ENCODE results near the gene IGF2BP3.
"Not testable (repeated sequence)": the region's sequence is repeated elsewhere in the genome, so short reads cannot be mapped to it uniquely, and the experiment has no call there.

The IGF2BP3 gene

DNA sequence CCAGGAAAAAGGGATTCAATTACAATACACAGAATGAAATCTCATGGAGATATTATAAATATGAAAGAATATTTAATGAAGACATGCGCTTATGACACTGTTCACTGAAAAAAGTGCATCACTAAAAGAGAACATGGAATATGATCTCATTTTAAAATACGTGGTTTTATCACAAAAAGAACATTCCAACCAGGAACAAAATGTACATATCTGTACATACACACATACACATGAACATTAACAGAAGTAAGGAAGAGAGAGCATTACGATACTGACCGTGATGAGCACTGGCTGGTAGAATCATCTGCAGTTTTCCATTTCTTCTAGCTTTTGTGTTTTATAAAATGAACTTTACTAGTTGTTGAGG lies 39.4 kb downstream of the IGF2BP3 start:
- Histone ChIP-seq H3K27ac (ENCODE audit: insufficient read depth, low read length, poor library complexity, severe bottlenecking) (no peak overlapping the region), H3K4me3 (ENCODE audit: insufficient read depth, low read depth, low read length, poor library complexity, severe bottlenecking) (no peak overlapping the region), H3K36me3 (ENCODE audit: control insufficient read depth, insufficient read depth, low read length) (no peaks in the 10 kb centered on the region), H3K9me3 (ENCODE audit: control insufficient read depth, low read length) (no peaks in the 10 kb centered on the region), H3K4me1 (ENCODE audit: control insufficient read depth, insufficient read depth, low read length, poor library complexity, severe bottlenecking) (no peaks in the 10 kb centered on the region), H3K27me3 (replicated peaks; ENCODE audit: control insufficient read depth, insufficient read depth, low read length, poor library complexity, severe bottlenecking) (peaks cover 6% of the 10 kb centered on the region)
- no peak for DNase-seq

DNA sequence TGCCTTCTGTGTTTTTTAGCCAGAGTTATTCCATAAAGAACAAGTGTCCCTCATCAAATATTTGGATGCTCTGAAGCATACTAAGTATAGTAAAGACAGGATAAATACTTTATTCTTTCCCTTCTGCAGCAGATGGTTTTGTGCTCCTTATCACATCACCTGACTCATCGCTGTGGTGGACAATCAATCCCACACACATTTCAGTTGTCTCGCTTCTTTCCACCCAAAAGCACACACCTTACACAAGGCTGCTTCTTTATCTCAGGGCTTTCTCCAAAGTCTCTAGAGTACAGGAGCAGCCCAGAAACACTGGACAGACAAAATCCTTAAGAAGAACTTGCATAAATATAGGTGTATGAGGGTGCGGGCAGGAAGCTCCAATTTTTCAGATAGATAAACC lies 43.4 kb downstream of the IGF2BP3 start:
- Histone ChIP-seq H3K4me1 (ENCODE audit: control insufficient read depth, insufficient read depth, low read length, poor library complexity, severe bottlenecking) (no peaks in the 10 kb centered on the region), H3K4me3 (ENCODE audit: insufficient read depth, low read depth, low read length, poor library complexity, severe bottlenecking) (no peak overlapping the region), H3K9me3 (ENCODE audit: control insufficient read depth, low read length) (no peaks in the 10 kb centered on the region), H3K36me3 (ENCODE audit: control insufficient read depth, insufficient read depth, low read length) (no peaks in the 10 kb centered on the region), H3K27me3 (replicated peaks; ENCODE audit: control insufficient read depth, insufficient read depth, low read length, poor library complexity, severe bottlenecking) (peaks cover 6% of the 10 kb centered on the region), H3K27ac (ENCODE audit: insufficient read depth, low read length, poor library complexity, severe bottlenecking) (no peak overlapping the region)
- no peak for DNase-seq

DNA sequence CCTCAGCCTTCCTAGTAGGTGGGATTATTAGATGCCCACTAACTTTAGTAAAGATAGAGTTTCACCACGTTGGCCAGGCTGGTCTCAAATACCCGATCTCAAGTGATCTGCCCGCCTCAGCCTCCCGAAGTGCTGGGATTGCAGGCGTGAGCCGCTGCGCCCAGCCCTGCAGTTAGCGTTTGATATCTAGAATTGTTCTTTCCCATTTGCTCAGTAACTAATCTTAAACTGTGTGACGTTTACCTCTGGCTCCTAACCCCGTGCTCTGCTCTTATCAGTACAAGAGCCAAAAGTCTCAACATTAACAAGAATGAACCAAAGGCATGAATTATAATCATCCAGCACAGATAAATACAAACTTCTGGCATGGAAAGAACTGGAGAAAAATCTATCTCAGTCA lies 47.4 kb downstream of the IGF2BP3 start:
- Histone ChIP-seq H3K27me3 (replicated peaks; ENCODE audit: control insufficient read depth, insufficient read depth, low read length, poor library complexity, severe bottlenecking) (no peaks in the 10 kb centered on the region), H3K36me3 (ENCODE audit: control insufficient read depth, insufficient read depth, low read length) (no peaks in the 10 kb centered on the region), H3K9me3 (ENCODE audit: control insufficient read depth, low read length) (no peaks in the 10 kb centered on the region), H3K4me1 (ENCODE audit: control insufficient read depth, insufficient read depth, low read length, poor library complexity, severe bottlenecking) (no peaks in the 10 kb centered on the region), H3K27ac (ENCODE audit: insufficient read depth, low read length, poor library complexity, severe bottlenecking) (no peak overlapping the region), H3K4me3 (ENCODE audit: insufficient read depth, low read depth, low read length, poor library complexity, severe bottlenecking) (no peak overlapping the region)
- DNase-seq: no peak

- H3K9me3 ChIP-seq (ENCODE audit: control insufficient read depth, low read length): no peaks in the 10 kb centered on the region
- DNase-seq: no peak
- H3K4me3 ChIP-seq (ENCODE audit: insufficient read depth, low read depth, low read length, poor library complexity, severe bottlenecking): no peak overlapping the region
- H3K36me3 ChIP-seq (ENCODE audit: control insufficient read depth, insufficient read depth, low read length): no peaks in the 10 kb centered on the region
- no peaks in the 10 kb centered on the region for H3K4me1 ChIP-seq (ENCODE audit: control insufficient read depth, insufficient read depth, low read length, poor library complexity, severe bottlenecking)
- no peak overlapping the region for H3K27ac ChIP-seq (ENCODE audit: insufficient read depth, low read length, poor library complexity, severe bottlenecking)
- no peaks in the 10 kb centered on the region for H3K27me3 ChIP-seq (replicated peaks; ENCODE audit: control insufficient read depth, insufficient read depth, low read length, poor library complexity, severe bottlenecking)
Measured at GRCh38 chr7:23422384-23422783, 47.9 kb downstream of the IGF2BP3 start.

GRCh38 chr7:23419845-23420244 lies 50.4 kb downstream of the IGF2BP3 start:
- H3K27me3 ChIP-seq (replicated peaks; ENCODE audit: control insufficient read depth, insufficient read depth, low read length, poor library complexity, severe bottlenecking): no peaks in the 10 kb centered on the region
- no peaks in the 10 kb centered on the region for H3K4me1 ChIP-seq (ENCODE audit: control insufficient read depth, insufficient read depth, low read length, poor library complexity, severe bottlenecking)
- no peak overlapping the region for H3K4me3 ChIP-seq (ENCODE audit: insufficient read depth, low read depth, low read length, poor library complexity, severe bottlenecking)
- H3K9me3 ChIP-seq (ENCODE audit: control insufficient read depth, low read length): no peaks in the 10 kb centered on the region
- no peak for DNase-seq
- H3K27ac ChIP-seq (ENCODE audit: insufficient read depth, low read length, poor library complexity, severe bottlenecking): no peak overlapping the region
- H3K36me3 ChIP-seq (ENCODE audit: control insufficient read depth, insufficient read depth, low read length): no peaks in the 10 kb centered on the region

- Histone ChIP-seq H3K27ac (ENCODE audit: insufficient read depth, low read length, poor library complexity, severe bottlenecking) (no peak overlapping the region), H3K4me3 (ENCODE audit: insufficient read depth, low read depth, low read length, poor library complexity, severe bottlenecking) (no peak overlapping the region), H3K4me1 (ENCODE audit: control insufficient read depth, insufficient read depth, low read length, poor library complexity, severe bottlenecking) (no peaks in the 10 kb centered on the region), H3K27me3 (replicated peaks; ENCODE audit: control insufficient read depth, insufficient read depth, low read length, poor library complexity, severe bottlenecking) (no peaks in the 10 kb centered on the region), H3K9me3 (ENCODE audit: control insufficient read depth, low read length) (no peaks in the 10 kb centered on the region), H3K36me3 (ENCODE audit: control insufficient read depth, insufficient read depth, low read length) (no peaks in the 10 kb centered on the region)
- DNase-seq: no peak
Measured at GRCh38 chr7:23419160-23419559, 51.1 kb downstream of the IGF2BP3 start.

DNA sequence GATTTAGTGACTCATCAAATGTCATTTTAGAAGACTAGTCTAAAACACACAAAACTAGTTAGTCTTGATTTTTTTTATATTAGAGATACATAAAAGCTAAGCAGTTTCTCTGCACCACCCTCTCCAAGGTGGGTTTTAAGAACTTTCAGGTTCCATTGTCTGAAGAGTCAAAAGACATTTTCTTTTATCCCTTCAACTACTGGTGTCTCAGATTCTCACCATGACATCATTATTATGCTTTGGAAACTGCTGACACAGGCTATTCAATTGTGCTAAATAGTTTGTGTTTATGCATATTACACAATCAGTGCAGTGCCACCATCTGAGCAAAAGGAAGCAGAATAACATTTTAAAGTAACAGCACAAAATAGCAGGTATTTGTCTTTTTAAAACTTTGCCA lies 52.2 kb downstream of the IGF2BP3 start:
- Histone ChIP-seq H3K36me3 (ENCODE audit: control insufficient read depth, insufficient read depth, low read length) (no peaks in the 10 kb centered on the region), H3K27me3 (replicated peaks; ENCODE audit: control insufficient read depth, insufficient read depth, low read length, poor library complexity, severe bottlenecking) (no peaks in the 10 kb centered on the region), H3K4me3 (ENCODE audit: insufficient read depth, low read depth, low read length, poor library complexity, severe bottlenecking) (no peak overlapping the region), H3K4me1 (ENCODE audit: control insufficient read depth, insufficient read depth, low read length, poor library complexity, severe bottlenecking) (no peaks in the 10 kb centered on the region), H3K27ac (ENCODE audit: insufficient read depth, low read length, poor library complexity, severe bottlenecking) (no peak overlapping the region), H3K9me3 (ENCODE audit: control insufficient read depth, low read length) (no peaks in the 10 kb centered on the region)
- no peak for DNase-seq

GRCh38 chr7:23415198-23415597 lies 55.1 kb downstream of the IGF2BP3 start:
- Histone ChIP-seq H3K4me3 (ENCODE audit: insufficient read depth, low read depth, low read length, poor library complexity, severe bottlenecking) (no peak overlapping the region), H3K36me3 (ENCODE audit: control insufficient read depth, insufficient read depth, low read length) (no peaks in the 10 kb centered on the region), H3K9me3 (ENCODE audit: control insufficient read depth, low read length) (no peaks in the 10 kb centered on the region), H3K27ac (ENCODE audit: insufficient read depth, low read length, poor library complexity, severe bottlenecking) (no peak overlapping the region), H3K27me3 (replicated peaks; ENCODE audit: control insufficient read depth, insufficient read depth, low read length, poor library complexity, severe bottlenecking) (no peaks in the 10 kb centered on the region), H3K4me1 (ENCODE audit: control insufficient read depth, insufficient read depth, low read length, poor library complexity, severe bottlenecking) (no peaks in the 10 kb centered on the region)
- no peak for DNase-seq

DNA sequence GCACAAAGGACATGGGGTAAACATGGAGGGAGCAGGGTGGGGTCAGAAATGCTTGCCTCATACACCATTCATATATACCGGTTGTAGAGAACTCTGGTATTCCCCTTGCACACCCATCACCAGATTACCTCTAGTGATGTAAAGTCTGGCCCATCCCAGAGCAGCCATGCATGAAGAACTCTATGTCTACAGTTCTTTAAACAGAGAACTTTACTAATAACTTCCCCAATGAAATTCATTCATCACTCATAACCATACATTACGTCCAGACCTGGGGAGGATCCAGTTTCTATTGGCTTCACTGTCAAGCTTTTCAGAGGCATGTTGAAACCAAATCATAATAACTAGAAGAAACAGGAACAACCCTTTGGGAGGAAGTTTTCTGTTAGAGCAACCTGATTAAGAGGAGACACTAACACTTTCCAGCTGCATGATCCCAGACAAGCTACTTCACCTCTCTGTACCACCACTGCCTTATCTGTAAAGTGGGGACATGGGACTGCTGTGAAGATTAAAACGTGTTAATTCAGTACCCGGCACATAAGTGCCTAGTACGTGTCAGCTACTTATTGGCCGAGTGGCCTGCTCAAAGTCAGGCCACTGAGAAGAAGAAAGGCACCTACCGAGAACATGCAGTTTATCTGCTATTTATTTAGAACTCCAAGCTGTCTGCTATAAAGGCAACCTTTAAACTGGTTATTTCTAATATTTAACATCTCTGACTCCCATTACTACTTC lies 59.7 kb downstream of the IGF2BP3 start:
- Histone ChIP-seq H3K36me3 (ENCODE audit: control insufficient read depth, insufficient read depth, low read length) (no peaks in the 10 kb centered on the region), H3K27ac (ENCODE audit: insufficient read depth, low read length, poor library complexity, severe bottlenecking) (no peak overlapping the region), H3K4me1 (ENCODE audit: control insufficient read depth, insufficient read depth, low read length, poor library complexity, severe bottlenecking) (no peaks in the 10 kb centered on the region), H3K4me3 (ENCODE audit: insufficient read depth, low read depth, low read length, poor library complexity, severe bottlenecking) (no peak overlapping the region), H3K9me3 (ENCODE audit: control insufficient read depth, low read length) (no peaks in the 10 kb centered on the region), H3K27me3 (replicated peaks; ENCODE audit: control insufficient read depth, insufficient read depth, low read length, poor library complexity, severe bottlenecking) (no peaks in the 10 kb centered on the region)
- no peak for DNase-seq

GRCh38 chr7:23406564-23406963 lies 63.7 kb downstream of the IGF2BP3 start:
- H3K4me1 ChIP-seq (ENCODE audit: control insufficient read depth, insufficient read depth, low read length, poor library complexity, severe bottlenecking); H3K27ac ChIP-seq (ENCODE audit: insufficient read depth, low read length, poor library complexity, severe bottlenecking); H3K4me3 ChIP-seq (ENCODE audit: insufficient read depth, low read depth, low read length, poor library complexity, severe bottlenecking); H3K36me3 ChIP-seq (ENCODE audit: control insufficient read depth, insufficient read depth, low read length); H3K27me3 ChIP-seq (replicated peaks; ENCODE audit: control insufficient read depth, insufficient read depth, low read length, poor library complexity, severe bottlenecking); DNase-seq; H3K9me3 ChIP-seq (ENCODE audit: control insufficient read depth, low read length): not testable (repeated sequence)
